HG03039 (cell line): ENCODE measurements around the gene GJC1.

ENCODE experiments used
- ATAC-seq: cut with Tn5 transposase; IDR thresholded peaks from one replicate; pipeline ENCODE4 v1.9.1; 2021; ENCODE audit warnings: mild to moderate bottlenecking, moderate library complexity; ENCODE audit not compliant: unreplicated experiment

The GJC1 gene

DNA sequence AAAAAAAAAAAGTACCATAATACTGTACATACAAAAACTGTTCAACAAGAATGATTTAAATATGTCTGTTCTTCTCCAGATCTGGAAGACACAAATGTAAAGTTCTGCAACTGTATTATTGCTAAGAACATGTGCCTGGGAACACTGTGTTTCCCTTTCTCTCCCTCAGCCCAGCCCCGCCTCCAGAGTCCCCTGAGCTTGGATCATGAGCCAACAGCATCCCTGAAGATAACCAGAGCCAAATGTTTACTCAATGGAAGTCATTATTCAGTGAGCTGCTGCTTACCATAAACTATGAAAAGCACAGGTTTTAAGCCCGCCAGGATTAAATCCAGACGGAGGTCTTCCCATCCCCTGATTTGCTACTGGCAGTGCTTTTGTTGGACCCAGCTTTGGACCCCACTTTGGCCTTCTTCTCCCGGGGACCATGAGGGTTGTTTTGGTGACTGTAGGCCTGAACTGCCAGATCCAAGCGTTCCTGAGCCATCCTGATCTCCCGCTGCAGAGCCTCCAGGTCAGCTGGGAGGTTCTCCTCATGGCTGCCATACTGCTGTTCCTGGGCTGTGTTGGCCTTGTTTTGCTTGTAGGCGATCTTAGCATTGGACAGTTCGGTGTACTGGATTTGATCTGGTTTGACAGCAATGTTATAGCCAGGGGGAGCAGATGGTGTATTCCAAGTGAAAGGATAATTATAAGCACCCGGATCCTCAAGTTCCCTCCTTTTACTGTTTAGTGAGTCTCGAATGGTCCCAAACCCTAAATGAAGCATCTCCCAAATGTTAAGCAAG is 25.6 kb downstream of the GJC1 start:
- no peak for ATAC-seq

DNA sequence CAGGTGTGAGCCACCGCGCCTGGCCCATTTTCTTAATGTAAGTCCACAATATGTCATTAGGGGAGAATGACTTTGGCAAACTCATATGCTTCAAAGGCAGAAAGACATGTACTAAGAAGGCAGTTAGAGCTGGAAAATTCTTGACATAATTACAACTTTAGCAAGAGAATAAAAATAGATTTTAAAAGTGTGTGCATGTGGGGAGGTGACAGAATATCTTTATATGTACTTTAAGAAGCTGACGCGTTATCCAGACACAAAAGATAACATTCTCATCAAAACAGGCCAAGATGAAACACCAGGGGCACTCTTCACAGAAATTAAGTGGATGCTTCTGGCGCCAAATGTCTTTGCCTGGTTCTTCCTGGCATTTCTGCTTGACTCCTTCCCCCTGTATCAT is 28.2 kb downstream of the GJC1 start:
- no peak for ATAC-seq

DNA sequence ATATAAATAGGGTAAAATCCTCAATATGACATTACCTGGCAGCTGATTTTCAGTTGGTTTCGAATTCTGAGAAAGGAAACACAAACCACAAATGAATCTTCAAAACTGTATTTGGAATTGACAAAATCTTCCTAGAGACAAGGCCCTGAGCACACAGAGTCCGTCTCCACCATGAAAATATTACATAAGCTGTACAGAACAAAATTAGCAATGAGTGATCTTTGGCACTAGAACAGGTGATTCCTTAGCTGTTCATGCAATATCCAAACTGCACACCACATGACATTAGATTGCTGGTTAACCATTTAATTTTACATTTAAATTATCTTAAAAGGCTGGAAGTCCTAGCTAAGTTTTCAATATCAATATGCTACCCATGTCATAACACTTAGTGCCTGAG is 31.7 kb downstream of the GJC1 start:
- ATAC-seq: no peak

DNA sequence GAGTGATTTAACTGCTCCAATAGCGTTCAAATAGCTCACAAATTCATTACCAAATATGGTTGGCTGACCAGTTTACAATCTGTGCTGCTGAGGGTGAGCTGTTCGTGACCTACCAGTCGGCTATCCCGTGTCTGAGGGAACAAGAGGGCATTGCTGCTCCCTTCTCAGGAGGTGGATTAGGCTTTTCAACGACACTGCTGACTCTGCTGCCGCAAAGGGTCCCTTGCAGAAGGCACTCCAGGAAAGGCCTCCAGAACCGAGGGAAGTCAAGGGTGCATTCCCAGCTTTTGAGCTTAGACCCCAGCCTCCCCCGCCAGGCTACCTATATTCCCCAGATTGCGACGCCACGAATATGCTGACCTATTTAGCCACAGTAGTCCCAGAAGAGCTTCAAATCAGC is 32.3 kb downstream of the GJC1 start:
- no peak for ATAC-seq

DNA sequence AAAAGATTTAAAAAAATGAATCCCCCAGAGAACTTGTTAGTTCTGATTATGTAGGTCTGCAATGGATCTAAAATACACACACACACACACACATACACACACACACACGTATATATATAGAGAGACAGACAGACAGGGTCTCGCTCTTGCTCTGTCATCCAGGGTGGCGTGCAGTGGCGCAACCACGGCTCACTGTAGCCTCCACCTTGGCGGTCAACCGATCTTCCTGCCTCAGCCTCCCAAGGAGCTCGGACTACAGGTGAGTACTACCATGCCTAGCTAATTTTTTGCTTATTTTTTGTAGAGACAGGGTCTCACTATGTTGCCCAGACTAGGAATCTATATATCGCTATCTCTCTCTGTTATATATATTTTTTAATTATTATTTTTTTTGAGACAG is 33.4 kb downstream of the GJC1 start:
- no peak for ATAC-seq

DNA sequence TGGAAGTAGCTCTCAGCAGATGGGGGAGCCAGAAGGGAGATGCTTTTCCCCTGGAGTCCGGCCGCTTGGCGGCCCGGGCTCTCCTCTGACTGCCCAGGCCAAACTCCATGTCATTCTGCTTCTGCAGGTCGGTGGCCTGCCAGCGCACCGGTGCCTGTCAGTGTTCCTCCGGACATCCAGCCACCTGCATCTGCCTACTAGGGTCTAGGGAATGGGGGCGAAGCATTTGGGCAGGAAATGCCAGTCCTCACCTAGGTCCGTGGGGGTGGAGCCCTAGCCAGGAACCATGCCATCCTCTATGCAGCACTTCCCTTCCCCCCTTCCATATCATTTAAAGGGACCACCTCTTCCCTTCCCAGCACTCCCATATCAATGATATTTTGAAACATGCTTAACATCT is 34.2 kb downstream of the GJC1 start:
- ATAC-seq: no peak

DNA sequence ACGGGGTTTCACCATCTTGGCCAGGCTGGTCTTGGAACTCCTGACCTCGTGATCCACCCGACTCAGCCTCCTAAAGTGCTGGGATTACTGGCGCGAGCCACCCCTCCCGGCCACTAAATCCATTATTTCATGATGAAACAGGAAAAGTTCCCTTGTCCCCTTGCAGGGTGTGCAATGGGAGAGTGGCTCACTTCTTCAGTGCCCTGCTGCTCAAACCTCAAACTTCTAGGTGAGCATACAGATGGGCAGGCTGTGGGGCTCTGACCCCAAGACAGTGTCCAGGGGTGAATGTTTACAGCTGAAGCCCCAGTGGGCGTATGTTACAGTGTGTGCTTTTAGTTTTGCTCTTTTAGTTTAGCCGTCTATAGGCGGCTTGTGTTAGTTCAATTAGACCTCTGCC is 34.7 kb downstream of the GJC1 start:
- no peak for ATAC-seq

DNA sequence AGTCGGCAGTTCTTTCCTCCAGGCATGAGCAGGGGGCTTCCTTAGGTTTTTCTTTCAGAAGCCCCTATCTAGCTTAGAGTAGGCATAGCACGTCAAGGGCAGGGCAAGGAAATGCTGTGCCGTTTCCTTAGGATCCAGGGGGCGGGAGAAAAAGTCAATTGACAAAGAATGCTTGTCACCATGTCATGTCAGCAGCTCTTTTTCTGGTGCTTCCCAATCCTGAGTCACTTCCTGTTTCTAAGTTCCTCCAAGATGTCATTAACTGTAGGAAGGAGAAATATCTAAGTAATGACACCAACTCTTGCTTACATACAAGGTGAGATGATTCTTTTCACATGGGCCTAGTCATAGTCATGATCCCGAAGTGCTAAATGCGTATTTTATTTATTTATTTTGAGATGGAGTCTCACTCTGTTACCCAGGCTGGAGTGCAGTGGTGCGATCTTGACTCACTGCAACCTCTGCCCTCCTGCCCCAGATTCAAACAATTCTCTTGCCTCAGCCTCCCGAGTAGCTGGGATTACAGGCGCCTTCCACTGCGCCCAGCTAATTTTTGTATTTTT is 35.2 kb downstream of the GJC1 start:
- no peak for ATAC-seq

DNA sequence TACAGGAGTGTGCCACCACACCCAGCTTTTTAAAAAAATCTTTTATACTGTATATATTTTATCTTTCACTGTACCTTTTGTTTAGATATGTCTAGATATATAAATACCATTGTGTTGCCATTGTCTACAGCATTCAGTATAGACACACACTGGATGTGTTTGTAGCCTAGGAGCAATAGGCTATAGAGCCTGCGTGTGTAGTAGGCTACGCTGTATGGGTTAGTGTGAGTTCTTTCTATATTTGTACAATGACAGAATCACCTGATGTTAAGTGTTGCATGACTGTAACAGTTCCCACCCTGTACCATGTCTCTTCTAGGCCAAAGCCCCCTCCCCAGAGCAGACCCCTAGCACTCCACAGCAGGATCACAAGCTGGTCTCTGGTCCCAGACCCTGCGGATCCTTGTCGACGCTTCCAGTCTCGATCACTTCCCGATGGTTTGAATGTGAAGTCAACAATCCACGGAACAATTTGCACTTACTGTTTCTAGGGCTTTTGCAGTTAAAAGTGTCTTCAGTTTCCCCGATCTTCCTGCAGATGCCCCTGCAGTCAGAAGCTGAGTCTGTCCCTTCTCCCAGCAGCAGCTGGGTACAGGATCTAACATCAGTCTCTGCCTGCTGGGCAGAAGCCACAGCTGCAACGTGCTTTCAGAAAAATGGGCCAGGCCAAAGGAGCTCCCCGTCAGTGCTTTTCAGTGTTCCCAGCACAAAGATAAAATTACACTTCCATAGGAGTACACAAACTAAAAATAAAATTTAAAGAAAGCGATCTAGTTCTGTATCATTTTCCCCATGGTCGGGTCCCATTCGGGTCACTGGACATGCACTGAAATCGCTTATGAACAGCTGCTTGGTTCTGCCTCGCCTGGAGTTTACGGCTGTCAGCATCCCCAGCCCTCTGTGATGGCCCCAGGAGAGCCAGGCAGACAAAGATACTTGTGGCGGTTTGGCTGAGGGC is 35.9 kb downstream of the GJC1 start:
- no peak for ATAC-seq

DNA sequence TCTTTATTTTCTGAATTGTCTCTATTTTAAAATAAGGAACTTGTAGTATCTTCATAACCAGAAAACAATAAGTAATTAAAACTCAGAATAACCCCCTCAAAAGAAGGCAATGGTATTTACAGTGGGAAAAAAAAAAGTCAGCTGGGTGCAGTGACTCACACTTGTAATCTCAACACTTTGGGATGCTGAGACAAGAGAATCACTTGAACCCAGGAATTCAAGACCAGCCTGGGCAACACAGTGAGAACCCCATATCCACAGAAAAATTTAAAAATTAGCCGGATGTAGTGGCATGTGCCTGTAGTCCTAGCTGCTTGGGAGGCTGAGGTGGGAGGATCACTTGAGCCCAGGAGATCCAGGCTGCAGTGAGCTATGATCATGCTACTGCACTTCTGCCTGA is 37.8 kb downstream of the GJC1 start:
- ATAC-seq: no peak

DNA sequence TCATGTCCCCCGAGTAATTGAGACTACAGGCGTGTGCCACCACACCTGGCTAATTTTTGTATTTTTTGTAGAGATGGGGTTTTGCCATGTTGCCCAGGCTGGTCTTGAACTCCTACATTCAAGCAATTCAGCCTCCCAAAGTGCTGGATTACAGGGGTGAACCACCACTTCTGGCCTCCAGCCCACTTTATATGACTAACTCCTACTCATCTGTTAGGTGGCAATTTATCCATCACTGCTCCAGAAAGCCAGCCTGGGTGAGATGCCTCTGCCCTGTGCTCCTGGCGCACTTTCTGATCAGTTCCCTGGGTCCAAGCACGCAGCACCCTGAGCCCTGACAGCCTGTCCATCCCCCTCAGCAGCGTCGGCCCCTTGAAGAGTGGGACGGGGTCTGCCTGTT is 41.9 kb downstream of the GJC1 start:
- no peak for ATAC-seq

DNA sequence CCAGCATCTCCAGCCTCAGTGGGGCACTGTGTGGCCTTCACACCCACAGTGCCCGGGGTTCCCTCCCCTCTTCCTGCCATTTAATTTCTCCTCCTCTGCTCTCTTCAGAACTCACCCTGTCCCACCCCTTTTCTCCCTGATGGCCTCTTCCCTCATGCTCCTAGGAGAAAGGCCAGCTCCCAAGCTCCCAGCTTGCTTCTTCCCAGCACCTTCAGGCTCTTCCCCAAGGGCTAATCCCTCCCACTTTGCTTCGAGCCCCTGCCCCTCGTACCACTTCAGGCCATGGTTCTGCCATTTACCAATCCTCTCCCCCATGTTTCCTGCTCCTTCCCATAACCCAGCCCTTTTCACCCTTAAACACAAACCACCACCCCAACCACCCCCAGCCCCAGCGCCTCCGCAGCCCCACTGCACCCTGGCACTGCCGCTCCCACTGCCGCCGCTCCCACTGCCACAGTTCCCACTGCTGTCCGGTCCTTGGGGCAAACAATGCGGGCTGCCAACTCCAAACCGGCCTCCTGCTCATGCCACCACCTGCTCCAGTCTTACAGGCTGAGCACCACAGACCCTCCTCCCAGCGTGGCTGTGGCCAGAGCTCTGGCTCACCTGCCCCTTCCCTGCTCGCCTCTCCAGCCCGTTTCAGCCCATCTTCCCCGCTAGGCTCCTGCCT is 42.7 kb downstream of the GJC1 start:
- ATAC-seq: no peak

DNA sequence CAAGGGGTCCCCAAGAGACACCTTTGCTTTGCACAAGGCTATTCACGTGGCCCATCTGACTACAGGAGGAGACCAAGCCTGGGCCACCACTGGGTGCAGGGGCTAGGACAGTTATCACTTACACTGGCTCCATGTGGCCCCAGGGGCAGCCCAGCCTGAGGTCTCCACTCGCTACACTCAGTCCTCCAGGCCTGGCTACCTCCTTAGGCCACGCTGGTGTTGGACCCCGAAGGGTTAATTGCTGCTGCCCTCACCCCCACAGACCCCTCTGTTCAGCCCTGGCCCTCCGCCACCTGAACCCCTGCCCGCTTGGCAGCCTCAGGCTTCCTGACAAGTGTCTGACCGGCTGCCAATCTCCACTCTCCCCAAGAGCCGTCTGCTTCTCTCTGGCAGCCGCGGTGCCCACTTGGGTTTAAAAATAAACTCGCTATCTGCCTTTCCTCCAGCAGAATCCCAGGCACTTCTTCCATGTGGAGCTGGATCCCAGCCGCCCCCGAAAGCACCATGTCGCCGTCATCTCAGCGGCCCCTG is 43.5 kb downstream of the GJC1 start:
- no peak for ATAC-seq

DNA sequence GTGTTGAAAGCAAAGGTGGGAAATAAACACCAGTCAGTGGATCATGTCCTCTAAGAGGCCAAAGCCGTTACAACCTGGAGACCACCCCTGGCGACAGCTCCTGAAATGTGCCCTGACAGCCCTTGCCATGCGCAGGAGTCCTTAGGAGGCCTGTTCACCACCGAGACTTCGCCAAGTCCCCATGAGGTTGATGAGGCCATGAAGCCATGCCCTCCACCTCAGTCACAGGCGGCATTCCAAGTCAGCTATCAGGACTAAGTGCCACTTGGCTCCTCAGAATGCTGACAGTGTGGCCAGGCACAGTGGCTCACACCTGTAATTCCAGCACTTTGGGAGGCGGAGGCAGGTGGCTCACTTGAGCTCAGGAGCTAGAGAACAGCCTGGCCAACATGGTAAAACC is 44.2 kb downstream of the GJC1 start:
- ATAC-seq: no peak

DNA sequence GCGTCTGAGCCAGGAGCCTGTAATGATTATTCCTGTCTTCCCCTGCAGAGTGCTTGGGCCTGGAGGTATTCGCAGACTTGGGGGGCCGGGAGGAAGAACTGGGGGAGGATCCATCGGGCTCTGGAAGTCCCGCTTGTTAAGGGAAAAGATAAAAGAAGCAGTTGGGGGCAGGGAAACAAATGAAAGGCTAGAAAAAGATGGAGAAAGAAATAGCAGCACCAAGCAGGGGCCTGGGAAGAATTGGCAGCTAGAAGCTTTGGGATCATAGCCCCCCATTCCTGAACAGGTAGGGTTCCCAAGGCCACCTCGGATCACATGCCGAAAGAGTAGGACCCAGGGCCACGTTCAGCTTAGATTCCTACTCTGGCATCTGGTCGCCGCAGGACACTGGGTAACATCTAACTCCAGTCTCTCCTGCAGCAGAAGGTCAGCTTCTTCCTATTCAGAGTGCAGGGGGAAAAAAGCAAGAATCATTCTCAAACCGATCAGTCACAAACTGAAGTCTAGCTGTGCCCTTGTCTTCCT is 47.7 kb downstream of the GJC1 start:
- ATAC-seq: no peak

DNA sequence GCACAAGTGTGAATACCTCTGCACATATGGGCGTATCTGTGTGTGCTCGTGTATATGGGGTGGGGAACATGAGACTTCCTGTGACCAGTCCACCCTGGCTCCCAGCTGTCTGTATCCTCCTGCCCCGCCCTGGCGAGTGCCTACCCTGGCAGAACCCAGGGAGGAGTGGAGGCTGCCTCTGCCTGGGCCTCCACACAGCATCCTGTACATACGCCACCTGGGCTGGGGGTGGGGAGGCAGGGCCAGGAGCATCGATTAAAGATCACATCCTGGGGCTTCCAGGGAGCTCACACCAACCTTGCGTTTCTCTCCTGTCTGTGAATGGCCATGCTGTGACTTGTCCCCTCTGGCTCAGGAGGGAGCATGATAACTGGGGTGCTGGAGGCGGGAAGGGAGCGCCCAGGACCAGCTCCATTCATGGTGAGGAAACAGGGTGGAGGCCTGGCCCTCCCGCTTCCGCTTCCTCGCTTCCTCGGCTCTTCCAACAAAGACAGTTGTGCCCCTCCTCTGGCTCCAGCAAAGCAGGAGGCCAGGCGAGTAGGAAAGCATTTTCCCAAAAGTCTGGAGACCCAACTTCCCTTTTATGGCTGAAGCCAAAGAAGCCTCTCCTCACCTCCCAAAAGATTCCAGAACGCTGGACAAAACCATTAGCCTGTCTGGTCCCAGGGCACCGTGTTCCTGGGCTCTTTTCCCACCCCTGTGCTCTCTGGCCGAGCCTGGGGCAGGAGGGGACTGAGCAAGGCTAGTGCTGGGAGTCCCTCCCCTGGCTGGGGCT is 48.3 kb downstream of the GJC1 start:
- no peak for ATAC-seq

DNA sequence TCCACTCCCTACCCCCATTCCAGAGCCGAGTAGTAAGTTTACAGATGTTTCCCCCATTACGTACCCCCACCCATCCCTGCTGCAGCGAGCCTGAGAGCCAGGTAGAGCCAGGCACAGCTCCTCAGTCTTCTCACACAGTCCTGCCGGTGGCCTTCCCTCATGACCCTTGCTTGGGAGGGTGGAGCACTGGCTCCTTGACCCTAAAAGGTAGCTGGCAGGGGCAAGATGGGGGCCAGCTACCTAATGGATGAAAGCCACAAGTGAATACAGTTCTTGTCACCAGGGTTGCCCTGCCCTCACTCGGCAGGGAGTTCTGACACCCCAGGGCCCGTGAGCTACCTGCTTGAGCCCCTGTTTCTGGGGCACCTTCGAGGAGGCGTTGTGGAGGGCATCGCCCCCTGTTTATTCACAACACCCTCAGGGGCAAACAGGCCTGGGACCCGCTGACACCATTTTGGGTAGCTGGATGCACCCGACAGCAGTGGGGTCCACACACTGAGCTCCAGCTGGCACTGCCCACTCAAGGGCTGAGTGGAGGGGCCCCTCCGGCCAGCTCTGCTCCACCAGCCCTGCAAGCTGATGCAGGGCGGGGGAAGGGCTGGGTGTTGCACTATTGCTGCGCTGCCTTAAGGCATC is 49.1 kb downstream of the GJC1 start:
- ATAC-seq: no peak

DNA sequence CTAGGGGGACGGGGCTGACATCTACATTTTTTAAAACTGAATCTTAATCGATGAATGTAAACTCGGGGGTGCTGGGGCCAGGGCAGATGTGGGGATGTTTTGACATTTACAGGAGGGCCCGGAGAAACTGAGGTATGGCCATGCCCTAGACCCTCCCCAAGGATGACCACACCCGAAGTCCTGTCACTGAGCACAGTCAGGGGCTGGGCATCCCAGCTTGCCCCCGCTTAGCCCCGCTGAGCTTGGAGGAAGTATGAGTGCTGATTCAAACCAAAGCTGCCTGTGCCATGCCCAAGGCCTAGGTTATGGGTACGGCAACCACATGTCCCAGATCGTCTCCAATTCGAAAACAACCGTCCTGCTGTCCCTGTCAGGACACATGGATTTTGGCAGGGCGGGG is 49.9 kb downstream of the GJC1 start:
- no peak for ATAC-seq

DNA sequence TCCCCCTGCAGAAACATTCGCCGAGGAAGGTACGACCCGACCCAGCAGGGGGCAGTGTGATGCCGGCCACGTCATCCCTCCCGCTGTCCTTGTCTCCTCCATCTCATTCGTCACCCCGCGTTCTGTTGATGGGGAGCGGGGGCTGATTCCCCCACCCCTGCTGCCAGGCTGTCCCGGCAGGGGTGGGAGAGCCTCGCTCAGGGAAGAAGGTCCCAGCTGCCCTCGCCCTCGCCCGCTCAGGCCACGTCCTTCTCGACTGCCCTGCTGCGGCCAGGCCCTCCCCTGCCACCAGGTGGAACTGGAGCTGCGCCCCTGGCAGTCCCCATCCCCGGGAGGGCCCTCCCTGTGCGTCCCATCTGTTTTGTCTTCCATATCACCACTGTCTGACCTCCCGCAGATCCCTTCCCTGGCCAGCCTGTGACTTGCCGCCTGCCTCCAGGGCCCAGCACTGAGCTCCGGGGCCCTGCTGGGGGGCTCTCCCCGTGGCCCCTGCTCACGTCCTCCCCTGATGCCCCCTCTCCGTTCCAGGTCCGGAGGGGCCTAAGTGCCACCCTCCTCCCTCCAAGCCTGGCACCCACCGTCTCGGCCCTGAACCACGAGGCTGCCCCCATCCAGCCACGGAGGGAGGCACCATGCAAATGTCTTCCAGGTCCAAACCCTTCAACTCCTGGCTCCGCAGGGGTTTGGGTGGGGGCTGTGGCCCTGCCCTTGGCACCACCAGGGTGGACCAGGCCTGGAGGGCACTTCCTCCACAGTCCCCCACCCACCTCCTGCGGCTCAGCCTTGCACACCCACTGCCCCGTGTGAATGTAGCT is 50.7 kb downstream of the GJC1 start:
- no peak for ATAC-seq
